H1 (cell line): ENCODE measurements around the gene LRRC4C. TPM values are rescaled to one million over a fixed set of nuclear protein-coding genes. Genes with fewer than 3 reads are reported as not detected.

Experiments
- CTCF ChIA-PET: fragments of 300-600 bp; sonication (Branson Sonifier 250); formaldehyde crosslinking; loops from one replicate; lab custom pipeline; 2021; ENCODE audit not compliant: partially characterized antibody; lab: Charles Lee
- POLR2A ChIA-PET: fragments of 300-600 bp; sonication (Branson Sonifier 250); formaldehyde crosslinking; loops from one replicate; lab custom pipeline; 2021; ENCODE audit warnings: inconsistent platforms; ENCODE audit not compliant: partially characterized antibody; lab: Charles Lee
- DNase-seq, 2 experiments: peaks; one replicate each; pipeline versions ENCODE4 v3.0.0 to v3.0.0-alpha.2; 2010 to 2022; ENCODE audit warnings: low spot score in 2 of 2, low read depth in 1 of 2, mixed read lengths in 1 of 2
- FAIRE-seq: peaks from 2 replicates; lab custom pipeline; 2011; peaks lifted over from hg19 to GRCh38; lab: Jason Lieb, UNC
- H2AFZ ChIP-seq: 2 replicates; pipeline ENCODE4 v1.8.1; 2012; ENCODE audit warnings: low read length, inconsistent platforms
- H2AK5ac ChIP-seq: 2 replicates; pipeline ENCODE4 v1.6.1; 2013; ENCODE audit warnings: low read depth, low read length
- H2BK120ac ChIP-seq: replicated peaks from 2 replicates; pipeline ENCODE3; 2013; ENCODE audit warnings: low read depth, low read length, inconsistent platforms
- H2BK12ac ChIP-seq: 2 replicates; pipeline ENCODE4 v1.6.1; 2013; ENCODE audit warnings: low read depth, low read length
- H2BK15ac ChIP-seq: 2 replicates; pipeline ENCODE4 v1.6.1; 2013; ENCODE audit warnings: low read length
- H2BK20ac ChIP-seq: 2 replicates; pipeline ENCODE4 v1.6.1; 2013; ENCODE audit warnings: low read length
- H2BK5ac ChIP-seq: 2 replicates; pipeline ENCODE4 v1.6.1; 2013; ENCODE audit warnings: low read depth, low read length
- H3K14ac ChIP-seq: 2 replicates; pipeline ENCODE4 v1.6.1; 2013; ENCODE audit warnings: inconsistent platforms; ENCODE audit not compliant: insufficient read length
- H3K18ac ChIP-seq: 2 replicates; pipeline ENCODE4 v1.6.1; 2013; ENCODE audit warnings: low read length; ENCODE audit errors: extremely low read depth
- H3K23ac ChIP-seq: 2 replicates; pipeline ENCODE4 v1.6.1; 2013; ENCODE audit warnings: inconsistent platforms; ENCODE audit not compliant: insufficient read length
- H3K23me2 ChIP-seq: 2 replicates; pipeline ENCODE4 v1.6.1; 2013; ENCODE audit warnings: low read depth, low read length
- H3K27ac ChIP-seq: 2 replicates; pipeline ENCODE4 v1.6.1; 2011; ENCODE audit warnings: low read depth, low read length, inconsistent platforms
- H3K27me3 ChIP-seq, 4 experiments: replicated peaks in 1 of 4; 1 replicate in 1 of 4; 2 replicates in 3 of 4; pipeline versions ENCODE4 v1.6.1 to v1.8.1; 2011 to 2013; ENCODE audit warnings: low read length in 3 of 4, mild to moderate bottlenecking in 3 of 4, inconsistent platforms in 2 of 4, mixed read lengths in 2 of 4, moderate library complexity in 1 of 4; ENCODE audit not compliant: control insufficient read depth in 3 of 4, insufficient read depth in 3 of 4; ENCODE audit errors: extremely low read depth in 1 of 4
- H3K36me3 ChIP-seq, 4 experiments: 2 replicates each; pipeline versions ENCODE4 v1.6.1 to v1.8.1; 2011 to 2013; ENCODE audit warnings: mild to moderate bottlenecking in 4 of 4, low read length in 3 of 4, moderate library complexity in 2 of 4, control low read depth in 1 of 4, inconsistent platforms in 1 of 4; ENCODE audit not compliant: insufficient read depth in 4 of 4, control insufficient read depth in 2 of 4
- H3K4ac ChIP-seq: replicated peaks from 2 replicates; pipeline ENCODE3; 2013; ENCODE audit warnings: low read length, low read depth, mixed read lengths, inconsistent platforms; ENCODE audit not compliant: insufficient read length
- H3K4me1 ChIP-seq, 4 experiments: replicated peaks in 1 of 4; 1 replicate in 1 of 4; 2 replicates in 3 of 4; pipeline versions ENCODE4 v1.6.1 to v1.8.1; 2011 to 2013; ENCODE audit warnings: low read length in 3 of 4, inconsistent platforms in 2 of 4, mixed read lengths in 1 of 4; ENCODE audit not compliant: insufficient read depth in 4 of 4, control insufficient read depth in 3 of 4
- H3K4me2 ChIP-seq, 2 experiments: 2 replicates each; pipeline versions ENCODE4 v1.6.1 to v1.8.1; 2011 to 2013; ENCODE audit warnings: low read depth in 2 of 2, low read length in 2 of 2, control low read depth in 1 of 2, inconsistent platforms in 1 of 2, mild to moderate bottlenecking in 1 of 2; ENCODE audit not compliant: insufficient read depth in 1 of 2
- H3K4me3 ChIP-seq, 4 experiments: fragments of 200-600, 300-600 bp in 1 of 4; sonication (generic), shearing (Covaris generic), sonication (Bioruptor Twin) in 1 of 4; 2 replicates each; pipeline versions ENCODE4 v1.5.1 to v1.8.1; 2011 to 2016; ENCODE audit warnings: low read length in 4 of 4, low read depth in 3 of 4, control low read depth in 2 of 4, inconsistent platforms in 2 of 4, mild to moderate bottlenecking in 2 of 4, mixed read lengths in 1 of 4, moderate library complexity in 1 of 4; ENCODE audit not compliant: insufficient read depth in 2 of 4; ENCODE audit errors: extremely low read depth in 1 of 4
- H3K56ac ChIP-seq: replicated peaks from 2 replicates; pipeline ENCODE3; 2013; ENCODE audit warnings: low read depth, mild to moderate bottlenecking, mixed read lengths, low read length, inconsistent platforms; ENCODE audit not compliant: insufficient read length
- H3K79me1 ChIP-seq: 2 replicates; pipeline ENCODE4 v1.6.1; 2013; ENCODE audit warnings: low read depth, low read length, control low read depth
- H3K79me2 ChIP-seq, 2 experiments: 2 replicates each; pipeline versions ENCODE4 v1.6.1 to v1.8.1; 2012 to 2013; ENCODE audit warnings: low read length in 2 of 2, mild to moderate bottlenecking in 2 of 2, inconsistent platforms in 1 of 2; ENCODE audit not compliant: insufficient read depth in 2 of 2, control insufficient read depth in 1 of 2
- H3K9ac ChIP-seq, 4 experiments: replicated peaks in 1 of 4; 1 replicate in 1 of 4; 2 replicates in 3 of 4; pipeline versions ENCODE4 v1.6.1 to v1.8.1; 2011 to 2013; ENCODE audit warnings: low read depth in 3 of 4, low read length in 3 of 4, control low read depth in 2 of 4, mild to moderate bottlenecking in 2 of 4, moderate library complexity in 2 of 4, inconsistent platforms in 1 of 4; ENCODE audit errors: extremely low read depth in 1 of 4
- H3K9me3 ChIP-seq, 2 experiments: 2 replicates each; pipeline versions ENCODE4 v1.6.1 to v1.8.1; 2012 to 2013; ENCODE audit warnings: mild to moderate bottlenecking in 2 of 2, moderate library complexity in 2 of 2, control low read depth in 1 of 2, inconsistent platforms in 1 of 2, low read depth in 1 of 2, low read length in 1 of 2, mixed read lengths in 1 of 2; ENCODE audit not compliant: insufficient read depth in 2 of 2
- H4K20me1 ChIP-seq, 2 experiments: replicated peaks in 1 of 2; 2 replicates each; pipeline versions ENCODE3 to v1.8.1; 2011 to 2013; ENCODE audit warnings: inconsistent platforms in 2 of 2, low read length in 2 of 2, mild to moderate bottlenecking in 1 of 2; ENCODE audit not compliant: insufficient read depth in 2 of 2, control insufficient read depth in 1 of 2
- H4K5ac ChIP-seq: 2 replicates; pipeline ENCODE4 v1.6.1; 2013; ENCODE audit warnings: low read length, low read depth, mixed read lengths, inconsistent platforms; ENCODE audit not compliant: insufficient read length
- H4K8ac ChIP-seq: 2 replicates; pipeline ENCODE4 v1.8.0; 2013; ENCODE audit warnings: mild to moderate bottlenecking, moderate library complexity, low read length, inconsistent platforms; ENCODE audit not compliant: insufficient read depth; ENCODE audit errors: extremely low read depth
- H4K91ac ChIP-seq: replicated peaks from 2 replicates; pipeline ENCODE3; 2013; ENCODE audit warnings: low read length, mixed read lengths, inconsistent platforms; ENCODE audit not compliant: insufficient read length
- ASH2L ChIP-seq: fragments of 200-600, 300-600 bp; sonication (generic); IDR thresholded peaks from one replicate; pipeline ENCODE4 v1.7.1; 2017; ENCODE audit warnings: low read length
- BCL11A ChIP-seq, 2 experiments: IDR thresholded peaks; one replicate each; pipeline ENCODE4 v1.6.1; 2011; ENCODE audit warnings: low read depth in 2 of 2, low read length in 2 of 2, mild to moderate bottlenecking in 2 of 2
- CHD2 ChIP-seq: IDR thresholded peaks from 2 replicates; pipeline ENCODE4 v1.6.1; 2012; ENCODE audit warnings: low read length, improper control_type of control experiment
- JUND ChIP-seq: IDR thresholded peaks from 2 replicates; pipeline ENCODE4 v1.6.1; 2011; ENCODE audit warnings: mild to moderate bottlenecking, improper control_type of control experiment, low read length
- KDM1A ChIP-seq: fragments of 200-600, 300-600 bp; sonication (generic); IDR thresholded peaks from 2 replicates; pipeline ENCODE4 v1.7.1; 2016; ENCODE audit warnings: mild to moderate bottlenecking, low read length, borderline replicate concordance
- KDM5A ChIP-seq: fragments of 200-600 bp; IDR thresholded peaks from 2 replicates; pipeline ENCODE4 v1.7.1; 2012; ENCODE audit warnings: mild to moderate bottlenecking, low read length, inconsistent platforms, mixed read lengths
- MAFK ChIP-seq: IDR thresholded peaks from 2 replicates; pipeline ENCODE4 v1.6.1; 2012; ENCODE audit warnings: low read depth, mild to moderate bottlenecking, improper control_type of control experiment, low read length
- POLR2A ChIP-seq, 2 experiments: IDR thresholded peaks; 1 replicate in 1 of 2; 2 replicates in 1 of 2; pipeline ENCODE4 v1.6.1; 2011; ENCODE audit warnings: low read depth in 2 of 2, low read length in 2 of 2, mild to moderate bottlenecking in 2 of 2; ENCODE audit errors: control extremely low read depth in 1 of 2
- POU5F1 ChIP-seq: IDR thresholded peaks from 2 replicates; pipeline ENCODE4 v1.6.1; 2011; ENCODE audit warnings: low read depth, mild to moderate bottlenecking, low read length, moderate library complexity
- RXRA ChIP-seq: IDR thresholded peaks from 2 replicates; pipeline ENCODE4 v1.6.1; 2011; ENCODE audit warnings: low read depth, mild to moderate bottlenecking, low read length, moderate library complexity; ENCODE audit not compliant: insufficient read depth
- SIN3A ChIP-seq, 2 experiments: IDR thresholded peaks in 1 of 2; conservative IDR thresholded peaks in 1 of 2; 2 replicates each; pipeline ENCODE4 v1.6.1; 2011 to 2012; ENCODE audit warnings: low read length in 2 of 2, improper control_type of control experiment in 1 of 2, low read depth in 1 of 2, mild to moderate bottlenecking in 1 of 2
- SP2 ChIP-seq: IDR thresholded peaks from 2 replicates; pipeline ENCODE4 v1.6.1; 2012; ENCODE audit warnings: mild to moderate bottlenecking, low read length, inconsistent platforms
- ZNF274 ChIP-seq: IDR thresholded peaks from 2 replicates; pipeline ENCODE4 v1.7.0; 2012; ENCODE audit warnings: low read length, borderline replicate concordance; ENCODE audit errors: extremely low read depth
- WGBS, 2 experiments: shearing (Covaris generic) in 1 of 2; methylation state at CpG; one replicate each; pipeline versions ENCODE4 v1.1.6 to v1.1.7; 2013 to 2015; ENCODE audit warnings: low lambda C conversion rate in 2 of 2, mixed read lengths in 2 of 2, inconsistent platforms in 1 of 2, low coverage in 1 of 2, missing lambda C conversion rate in 1 of 2; ENCODE audit not compliant: insufficient replicate concordance in 2 of 2, insufficient coverage in 1 of 2, insufficient read length in 1 of 2; ENCODE audit errors: extremely low coverage in 1 of 2, missing lambda C conversion rate in 1 of 2; 5-methylcytosine and 5-hydroxymethylcytosine counted together
- polyA plus RNA-seq, 7 experiments: library from polyadenylated mRNA; depleted of rRNA in 3 of 7; stranded (reverse) in 5 of 7; unstranded in 2 of 7; fragments of >200 nt in 5 of 7; fragments of 200-250 nt in 2 of 7; gene quantifications; 1 replicate in 5 of 7; 2 replicates in 1 of 7; 4 replicates in 1 of 7; pipeline versions ENCODE4 v1.2.1 to v1.2.3, GENCODE V29; 2011 to 2013; ENCODE audit warnings: missing spikeins in 2 of 7, mixed read lengths in 2 of 7
- total RNA-seq: library from RNA; stranded (reverse); fragmentation: NEBNext Ultra II Directional; extraction: Animal tissue kit (Norgen Biotek cat#: 25700); gene quantifications from 2 replicates; pipeline ENCODE4 v1.2.1, GENCODE V29; 2021
- TF ChIP-seq, protein P1 (sequence below): IDR thresholded peaks from 2 replicates; pipeline ENCODE4 v1.6.1; 2011; ENCODE audit warnings: low read length, improper control_type of control experiment

The LRRC4C gene
- total and polyA plus RNA-seq, 2 of the 8 experiments (the other 6 are each of a cell fraction or from before 2014, with no cell fraction given), result 0.23 to 2.2 TPM

DNA sequence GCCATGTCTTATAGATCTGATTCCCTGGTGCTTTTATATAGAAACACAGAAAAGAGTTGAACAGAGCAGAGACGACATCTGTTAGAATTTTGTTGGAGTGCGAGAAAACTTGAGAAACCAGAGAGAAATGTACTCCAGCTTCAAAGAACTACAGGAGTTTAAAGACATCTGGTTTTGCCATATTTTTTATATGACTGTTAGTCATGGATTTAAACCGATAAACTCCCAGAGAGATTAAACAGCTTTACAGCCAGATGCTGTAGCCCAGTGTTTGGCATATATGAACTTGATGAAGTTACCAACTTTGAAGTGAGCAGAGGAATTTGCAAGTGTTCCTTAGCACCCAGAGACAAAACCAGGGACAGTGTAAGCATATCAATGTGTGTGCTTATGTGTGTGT, 1083.1 kb downstream of the LRRC4C start:
- Histone ChIP-seq H3K79me2 (no peaks in the 10 kb centered on the region), H3K79me1 (no peaks in the 10 kb centered on the region), H3K4ac (no peak overlapping the region), H3K18ac (no peak overlapping the region), H3K23me2 (no peaks in the 10 kb centered on the region; the same call in 1 of the 2 replicates), H3K4me3 (no peak overlapping the region), H2AK5ac (no peak overlapping the region), H3K56ac (no peak overlapping the region), H4K8ac (no peak overlapping the region), H3K14ac (no peak overlapping the region), H4K20me1 (no peaks in the 10 kb centered on the region), H3K9me3 (no peaks in the 10 kb centered on the region), H2BK120ac (no peak overlapping the region), H4K5ac (no peak overlapping the region), H3K36me3 (no peaks in the 10 kb centered on the region), H2BK5ac (no peak overlapping the region), H3K4me2 (no peak overlapping the region), H2AFZ (no peak overlapping the region), H4K91ac (no peak overlapping the region), H3K9ac (no peak overlapping the region), H3K23ac (no peak overlapping the region), H3K4me1 (no peaks in the 10 kb centered on the region), H3K27me3 (no peaks in the 10 kb centered on the region), H2BK15ac (no peak overlapping the region), H2BK12ac (no peak overlapping the region), H3K27ac (no peak overlapping the region), H2BK20ac (no peak overlapping the region)
- ChIA-PET POLR2A (no interaction called here), CTCF (interaction anchor here (1.8 kb wide), 1 partner anchor 82 kb away, joined by 4 read pairs; no protein-coding TSS in a partner anchor)
- 85% methylated on average over 3 of the region's 3 CpGs; no CpG with 5 or more reads in 1 of the 2 experiments for WGBS, 2 experiments
- no peak for FAIRE-seq
- DNase-seq, result no peak
- TF ChIP-seq JUND, result no peak
- no peak for TF ChIP-seq MAFK
- TF ChIP-seq SP2, result no peak
- no peak for TF ChIP-seq BCL11A (IDR thresholded peaks at IDR 0.05; ENCODE audit: low read depth in 2 of 2, low read length in 2 of 2)
- no peak for TF ChIP-seq CHD2
- TF ChIP-seq KDM1A, result no peak
- TF ChIP-seq RXRA, result no peak
- no peak for TF ChIP-seq KDM5A
- TF ChIP-seq POLR2A (IDR thresholded peaks at IDR 0.05; ENCODE audit: control extremely low read depth in 1 of 2, low read depth in 2 of 2, low read length in 2 of 2), result no peak
- no peak for TF ChIP-seq ZNF274
- TF ChIP-seq POU5F1, result no peak
- TF ChIP-seq ASH2L, result no peak
- TF ChIP-seq, protein P1, sequence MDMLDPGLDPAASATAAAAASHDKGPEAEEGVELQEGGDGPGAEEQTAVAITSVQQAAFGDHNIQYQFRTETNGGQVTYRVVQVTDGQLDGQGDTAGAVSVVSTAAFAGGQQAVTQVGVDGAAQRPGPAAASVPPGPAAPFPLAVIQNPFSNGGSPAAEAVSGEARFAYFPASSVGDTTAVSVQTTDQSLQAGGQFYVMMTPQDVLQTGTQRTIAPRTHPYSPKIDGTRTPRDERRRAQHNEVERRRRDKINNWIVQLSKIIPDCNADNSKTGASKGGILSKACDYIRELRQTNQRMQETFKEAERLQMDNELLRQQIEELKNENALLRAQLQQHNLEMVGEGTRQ, result no peak
- TF ChIP-seq SIN3A (conservative IDR thresholded peaks at IDR 0.05 in 1 of 2, IDR thresholded peaks at IDR 0.05 in 1 of 2; ENCODE audit: low read depth in 1 of 2, low read length in 2 of 2), result no peak
